Mesenchymal stem cell (in vitro differentiated cells and primary cell): ENCODE results near the gene ZNG1F.
"Not testable (repeated sequence)": the region's sequence is repeated elsewhere in the genome, so short reads cannot be mapped to it uniquely, and the experiment has no call there.

Source experiments
- DNase-seq: peaks from one replicate; pipeline ENCODE4 v3.0.0-alpha.2; 2013
- H2AFZ ChIP-seq: one replicate; pipeline ENCODE4 v1.6.1; 2013; ENCODE audit warnings: low read depth, mild to moderate bottlenecking, control low read depth, inconsistent platforms, low read length, moderate library complexity
- H2AK5ac ChIP-seq: 2 replicates; pipeline ENCODE4 v1.6.1; 2013; ENCODE audit warnings: low read length, moderate library complexity, mild to moderate bottlenecking, inconsistent platforms; ENCODE audit not compliant: severe bottlenecking
- H2BK120ac ChIP-seq: one replicate; pipeline ENCODE4 v1.6.1; 2013; ENCODE audit warnings: low read depth, mild to moderate bottlenecking, inconsistent platforms, low read length, moderate library complexity
- H2BK12ac ChIP-seq, 2 experiments: one replicate each; pipeline ENCODE4 v1.6.1; 2013; ENCODE audit warnings: inconsistent platforms in 2 of 2, low read length in 2 of 2, mild to moderate bottlenecking in 2 of 2, moderate library complexity in 2 of 2, control low read depth in 1 of 2
- H2BK15ac ChIP-seq: one replicate; pipeline ENCODE4 v1.6.1; 2013; ENCODE audit warnings: mild to moderate bottlenecking, low read depth, inconsistent platforms; ENCODE audit not compliant: poor library complexity, severe bottlenecking
- H2BK5ac ChIP-seq: 2 replicates; pipeline ENCODE4 v1.6.1; 2013; ENCODE audit warnings: low read depth, mild to moderate bottlenecking, low read length, control low read depth, inconsistent platforms; ENCODE audit not compliant: poor library complexity, severe bottlenecking
- H3K14ac ChIP-seq, 2 experiments: one replicate each; pipeline ENCODE4 v1.6.1; 2013; ENCODE audit warnings: inconsistent platforms in 2 of 2, low read length in 2 of 2, control low read depth in 1 of 2, mild to moderate bottlenecking in 1 of 2, moderate library complexity in 1 of 2
- H3K18ac ChIP-seq, 2 experiments: one replicate each; pipeline ENCODE4 v1.6.1; 2013; ENCODE audit warnings: inconsistent platforms in 2 of 2, low read length in 2 of 2, control low read depth in 1 of 2, low read depth in 1 of 2, mild to moderate bottlenecking in 1 of 2
- H3K23ac ChIP-seq, 2 experiments: one replicate each; pipeline ENCODE4 v1.6.1; 2013; ENCODE audit warnings: inconsistent platforms in 2 of 2, low read length in 2 of 2, mild to moderate bottlenecking in 2 of 2, moderate library complexity in 2 of 2, control low read depth in 1 of 2
- H3K27ac ChIP-seq: 2 replicates; pipeline ENCODE4 v1.5.1; 2013; ENCODE audit warnings: mild to moderate bottlenecking, moderate library complexity, low read length, control low read depth, inconsistent platforms; ENCODE audit not compliant: poor library complexity, severe bottlenecking
- H3K27me3 ChIP-seq, 2 experiments: 2 replicates each; pipeline versions ENCODE4 v1.6.1 to v1.7.0; 2013; ENCODE audit warnings: low read length in 2 of 2, mild to moderate bottlenecking in 2 of 2, moderate library complexity in 2 of 2, control low read depth in 1 of 2, inconsistent platforms in 1 of 2; ENCODE audit not compliant: control insufficient read depth in 1 of 2, insufficient read depth in 1 of 2
- H3K36me3 ChIP-seq, 2 experiments: 2 replicates each; pipeline versions ENCODE4 v1.6.1 to v1.7.0; 2013; ENCODE audit warnings: low read length in 2 of 2, control low read depth in 1 of 2, inconsistent platforms in 1 of 2, low read depth in 1 of 2, mild to moderate bottlenecking in 1 of 2; ENCODE audit not compliant: insufficient read depth in 2 of 2, control insufficient read depth in 1 of 2
- H3K4ac ChIP-seq, 2 experiments: one replicate each; pipeline ENCODE4 v1.6.1; 2013; ENCODE audit warnings: inconsistent platforms in 2 of 2, low read length in 2 of 2, mild to moderate bottlenecking in 2 of 2, moderate library complexity in 2 of 2, control low read depth in 1 of 2, low read depth in 1 of 2
- H3K4me1 ChIP-seq: 2 replicates; pipeline ENCODE4 v1.6.1; 2013; ENCODE audit warnings: low read depth, low read length, control low read depth; ENCODE audit not compliant: control insufficient read depth, insufficient read depth
- H3K4me2 ChIP-seq: 2 replicates; pipeline ENCODE4 v1.6.1; 2013; ENCODE audit warnings: low read length, mild to moderate bottlenecking, inconsistent platforms; ENCODE audit not compliant: poor library complexity, severe bottlenecking
- H3K4me3 ChIP-seq, 2 experiments: 2 replicates each; pipeline versions ENCODE4 v1.5.1 to v1.7.0; 2013; ENCODE audit warnings: low read length in 2 of 2, mild to moderate bottlenecking in 2 of 2, control low read depth in 1 of 2, low read depth in 1 of 2; ENCODE audit not compliant: insufficient read depth in 1 of 2
- H3K79me1 ChIP-seq: replicated peaks from 2 replicates; pipeline ENCODE4 v1.6.1; 2013; ENCODE audit warnings: mild to moderate bottlenecking, control low read depth, low read length, inconsistent platforms; ENCODE audit not compliant: poor library complexity, severe bottlenecking
- H3K9ac ChIP-seq: 2 replicates; pipeline ENCODE4 v1.7.0; 2013; ENCODE audit warnings: mild to moderate bottlenecking, low read length, moderate library complexity
- H3K9me3 ChIP-seq: 2 replicates; pipeline ENCODE4 v1.7.0; 2013; ENCODE audit warnings: mild to moderate bottlenecking, low read length; ENCODE audit not compliant: control insufficient read depth
- H4K8ac ChIP-seq: one replicate; pipeline ENCODE4 v1.6.1; 2013; ENCODE audit warnings: inconsistent platforms, mild to moderate bottlenecking, low read length, moderate library complexity
- H4K91ac ChIP-seq: one replicate; pipeline ENCODE4 v1.6.1; 2013; ENCODE audit warnings: mild to moderate bottlenecking, low read length, inconsistent platforms
- WGBS: methylation state at CpG from one replicate; pipeline ENCODE4 v1.1.7; 2013; ENCODE audit warnings: mixed read lengths; 5-methylcytosine and 5-hydroxymethylcytosine counted together

ZNG1F gene

GRCh38 chr9:41111414-41111813 lies 77.7 kb downstream of the ZNG1F start:
- H3K4me3 ChIP-seq, H3K27ac ChIP-seq, H3K9me3 ChIP-seq, H4K8ac ChIP-seq, H3K36me3 ChIP-seq, H3K9ac ChIP-seq, H3K18ac ChIP-seq, H2AK5ac ChIP-seq, H2BK120ac ChIP-seq, H2BK15ac ChIP-seq, H2AFZ ChIP-seq, H3K4me1 ChIP-seq, H2BK12ac ChIP-seq, H3K14ac ChIP-seq, H3K4ac ChIP-seq, H3K79me1 ChIP-seq, H3K4me2 ChIP-seq, H3K27me3 ChIP-seq, DNase-seq, H3K23ac ChIP-seq, H4K91ac ChIP-seq, H2BK5ac ChIP-seq: not testable (repeated sequence)
- WGBS, result 80% methylated on average over 3 of the region's 12 CpGs

- not testable (repeated sequence) for H3K14ac ChIP-seq, H4K8ac ChIP-seq, H3K9me3 ChIP-seq, H2AK5ac ChIP-seq, H2BK120ac ChIP-seq, H2BK15ac ChIP-seq, H3K27ac ChIP-seq, H3K18ac ChIP-seq, DNase-seq, H4K91ac ChIP-seq, H3K4me2 ChIP-seq, H3K79me1 ChIP-seq, H3K9ac ChIP-seq, H3K4me1 ChIP-seq, H3K4ac ChIP-seq, H3K4me3 ChIP-seq, H3K23ac ChIP-seq, H2BK5ac ChIP-seq, H3K27me3 ChIP-seq, H2AFZ ChIP-seq, H2BK12ac ChIP-seq, H3K36me3 ChIP-seq
- WGBS, result 27% methylated on average over 3 of the region's 10 CpGs
Measured at GRCh38 chr9:41110913-41111312, 78.2 kb downstream of the ZNG1F start.

- not testable (repeated sequence) for H2AFZ ChIP-seq, H2BK5ac ChIP-seq, H3K18ac ChIP-seq, H3K79me1 ChIP-seq, H3K4me3 ChIP-seq, H3K27me3 ChIP-seq, H2AK5ac ChIP-seq, H3K4me1 ChIP-seq, H2BK15ac ChIP-seq, H4K91ac ChIP-seq, H4K8ac ChIP-seq, H3K14ac ChIP-seq, H3K36me3 ChIP-seq, H3K27ac ChIP-seq, H3K9me3 ChIP-seq, H3K4ac ChIP-seq, DNase-seq, H2BK120ac ChIP-seq, H3K23ac ChIP-seq, H3K4me2 ChIP-seq, H3K9ac ChIP-seq, H2BK12ac ChIP-seq
- no CpG with 5 or more reads among the region's 13 CpGs for WGBS
Measured at GRCh38 chr9:41109253-41109652, 79.9 kb downstream of the ZNG1F start.

GRCh38 chr9:41108816-41109215 lies 80.3 kb downstream of the ZNG1F start:
- H2BK5ac ChIP-seq, H4K8ac ChIP-seq, H3K4me1 ChIP-seq, H3K36me3 ChIP-seq, H3K4me2 ChIP-seq, H2BK12ac ChIP-seq, H3K27ac ChIP-seq, H4K91ac ChIP-seq, H3K4ac ChIP-seq, H3K18ac ChIP-seq, H2AFZ ChIP-seq, H3K79me1 ChIP-seq, H3K27me3 ChIP-seq, H3K4me3 ChIP-seq, H3K23ac ChIP-seq, H2AK5ac ChIP-seq, H2BK15ac ChIP-seq, H2BK120ac ChIP-seq, H3K9ac ChIP-seq, H3K9me3 ChIP-seq, DNase-seq, H3K14ac ChIP-seq: not testable (repeated sequence)
- no CpG with 5 or more reads among the region's 22 CpGs for WGBS
